GM21423 (cell line): Measurements from ENCODE around the gene RNF215.
"Not testable (repeated sequence)": the region's sequence is repeated elsewhere in the genome, so short reads cannot be mapped to it uniquely, and the experiment has no call there.

Source experiments
- ATAC-seq: cut with Tn5 transposase; IDR thresholded peaks from one replicate; pipeline ENCODE4 v1.9.1; 2021; ENCODE audit warnings: mild to moderate bottlenecking, moderate library complexity; ENCODE audit not compliant: unreplicated experiment

RNF215 gene

GRCh38 chr22:30365891-30366290 lies 21.3 kb downstream of the RNF215 start:
- no peak for ATAC-seq

- ATAC-seq, result no peak
Observed at GRCh38 chr22:30362651-30363281, 24.4 kb downstream of the RNF215 start.

GRCh38 chr22:30361916-30362650 lies 25.1 kb downstream of the RNF215 start:
- ATAC-seq, result no peak

GRCh38 chr22:30358541-30358940 lies 28.7 kb downstream of the RNF215 start:
- ATAC-seq, result no peak

GRCh38 chr22:30357650-30358215 lies 29.5 kb downstream of the RNF215 start:
- ATAC-seq, result no peak

GRCh38 chr22:30357236-30357570 lies 30.0 kb downstream of the RNF215 start:
- peak; percentile 1 for ATAC-seq

GRCh38 chr22:30356449-30357235 lies 30.6 kb downstream of the RNF215 start, which contains the start of the genes CCDC157 and SF3A1:
CCDC157 (plus strand) TSS chr22:30357007; CDS start chr22:30366001, 8,994 bp downstream.
SF3A1 (minus strand) TSS chr22:30356894; CDS start chr22:30356792, 102 bp downstream.
- peak; percentile 81 for ATAC-seq

- ATAC-seq, result no peak
Observed at GRCh38 chr22:30354644-30355043, 32.6 kb downstream of the RNF215 start.

GRCh38 chr22:30351226-30351625 lies 36.0 kb downstream of the RNF215 start:
- ATAC-seq, result no peak

GRCh38 chr22:30348809-30349208 lies 38.4 kb downstream of the RNF215 start:
- ATAC-seq, result no peak

GRCh38 chr22:30348404-30348803 lies 38.8 kb downstream of the RNF215 start:
- no peak for ATAC-seq

GRCh38 chr22:30347255-30347892 lies 39.8 kb downstream of the RNF215 start:
- no peak for ATAC-seq

GRCh38 chr22:30344447-30345200 lies 42.6 kb downstream of the RNF215 start:
- no peak for ATAC-seq

GRCh38 chr22:30340911-30341685 lies 46.1 kb downstream of the RNF215 start:
- ATAC-seq, result no peak

GRCh38 chr22:30338802-30339201 lies 48.4 kb downstream of the RNF215 start:
- no peak for ATAC-seq

- not testable (repeated sequence) for ATAC-seq
Observed at GRCh38 chr22:30338341-30338740, 48.9 kb downstream of the RNF215 start.

- no peak for ATAC-seq
Observed at GRCh38 chr22:30337461-30337778, 49.8 kb downstream of the RNF215 start.

- no peak for ATAC-seq
Observed at GRCh38 chr22:30336752-30337460, 50.3 kb downstream of the RNF215 start.

- ATAC-seq, result no peak
Observed at GRCh38 chr22:30335236-30335635, 52.0 kb downstream of the RNF215 start.
